ENCODE measurements around the gene PDCD6IP.

Gene PDCD6IP

GRCh38 chr3:33858131-33858530 is 59.7 kb downstream of the PDCD6IP start:
- no peaks in the 10 kb centered on the region for H3K9me3 ChIP-seq (ENCODE audit: low read length)
- no peak overlapping the region for H3K27ac ChIP-seq (ENCODE audit: low read depth, low read length)
- no peak overlapping the region for H3K4me3 ChIP-seq (ENCODE audit: low read depth in 1 of 2, low read length in 2 of 2)
- no peak overlapping the region for H3K9ac ChIP-seq (ENCODE audit: low read length)
- no peaks in the 10 kb centered on the region for H3K4me1 ChIP-seq (ENCODE audit: insufficient read depth, low read length)
- H3K27me3 ChIP-seq (ENCODE audit: control insufficient read depth in 1 of 2, insufficient read depth in 2 of 2, low read length in 2 of 2) = no peaks in the 10 kb centered on the region
- peaks cover 6% of the 10 kb centered on the region for H3K36me3 ChIP-seq (ENCODE audit: insufficient read depth, low read length)

DNA sequence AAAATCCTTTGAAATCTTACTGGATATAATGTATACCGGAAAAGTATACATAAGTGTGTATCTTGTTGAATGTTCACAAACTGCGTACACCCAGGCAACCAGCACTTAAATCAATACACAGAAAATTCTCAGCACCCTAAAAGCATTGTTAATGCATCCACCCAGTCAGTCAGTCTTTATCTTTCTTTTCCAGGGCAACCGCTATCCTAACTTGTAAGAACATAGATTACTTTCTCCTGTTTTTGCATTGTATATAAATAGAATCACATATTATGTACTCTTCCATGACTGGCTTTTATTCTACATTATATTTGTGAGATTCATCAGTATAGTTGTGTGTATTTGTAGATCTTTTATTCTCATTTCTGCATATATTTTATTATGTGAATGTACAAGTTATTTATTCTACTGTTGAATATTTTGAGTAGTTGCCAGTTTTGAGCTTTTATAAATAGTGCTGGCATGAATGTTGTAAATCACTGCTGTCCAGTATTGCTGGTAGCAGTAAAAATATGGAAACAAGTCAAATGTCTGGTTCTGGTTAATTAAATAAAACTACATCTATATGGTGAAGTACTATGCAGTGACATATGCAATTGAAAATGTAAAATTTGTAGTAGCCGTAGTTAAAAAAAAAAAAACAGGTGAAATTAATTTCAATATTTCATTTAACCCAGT is 62.1 kb downstream of the PDCD6IP start:
- Histone ChIP-seq H3K4me3 (ENCODE audit: low read depth in 1 of 2, low read length in 2 of 2) (no peak overlapping the region), H3K36me3 (ENCODE audit: insufficient read depth, low read length) (peaks cover 9% of the 10 kb centered on the region), H3K27me3 (ENCODE audit: control insufficient read depth in 1 of 2, insufficient read depth in 2 of 2, low read length in 2 of 2) (no peaks in the 10 kb centered on the region), H3K27ac (ENCODE audit: low read depth, low read length) (no peak overlapping the region), H3K9me3 (ENCODE audit: low read length) (no peaks in the 10 kb centered on the region), H3K9ac (ENCODE audit: low read length) (no peak overlapping the region), H3K4me1 (ENCODE audit: insufficient read depth, low read length) (no peaks in the 10 kb centered on the region)

GRCh38 chr3:33865133-33865532 is 66.7 kb downstream of the PDCD6IP start:
- Histone ChIP-seq H3K27ac (ENCODE audit: low read depth, low read length) (no peak overlapping the region), H3K4me3 (ENCODE audit: low read depth in 1 of 2, low read length in 2 of 2) (no peak overlapping the region), H3K9me3 (ENCODE audit: low read length) (no peaks in the 10 kb centered on the region), H3K36me3 (ENCODE audit: insufficient read depth, low read length) (peaks cover 12% of the 10 kb centered on the region), H3K4me1 (ENCODE audit: insufficient read depth, low read length) (no peaks in the 10 kb centered on the region), H3K27me3 (ENCODE audit: control insufficient read depth in 1 of 2, insufficient read depth in 2 of 2, low read length in 2 of 2) (no peaks in the 10 kb centered on the region), H3K9ac (ENCODE audit: low read length) (no peak overlapping the region)

- no peaks in the 10 kb centered on the region for H3K27me3 ChIP-seq (ENCODE audit: control insufficient read depth in 1 of 2, insufficient read depth in 2 of 2, low read length in 2 of 2)
- no peak overlapping the region for H3K27ac ChIP-seq (ENCODE audit: low read depth, low read length)
- no peaks in the 10 kb centered on the region for H3K9me3 ChIP-seq (ENCODE audit: low read length)
- no peak overlapping the region for H3K4me3 ChIP-seq (ENCODE audit: low read depth in 1 of 2, low read length in 2 of 2)
- no peak overlapping the region for H3K9ac ChIP-seq (ENCODE audit: low read length)
- no peaks in the 10 kb centered on the region for H3K4me1 ChIP-seq (ENCODE audit: insufficient read depth, low read length)
- peaks cover 12% of the 10 kb centered on the region for H3K36me3 ChIP-seq (ENCODE audit: insufficient read depth, low read length)
These were observed 69.9 kb downstream of the PDCD6IP start for GRCh38 chr3:33868309-33868708.

DNA sequence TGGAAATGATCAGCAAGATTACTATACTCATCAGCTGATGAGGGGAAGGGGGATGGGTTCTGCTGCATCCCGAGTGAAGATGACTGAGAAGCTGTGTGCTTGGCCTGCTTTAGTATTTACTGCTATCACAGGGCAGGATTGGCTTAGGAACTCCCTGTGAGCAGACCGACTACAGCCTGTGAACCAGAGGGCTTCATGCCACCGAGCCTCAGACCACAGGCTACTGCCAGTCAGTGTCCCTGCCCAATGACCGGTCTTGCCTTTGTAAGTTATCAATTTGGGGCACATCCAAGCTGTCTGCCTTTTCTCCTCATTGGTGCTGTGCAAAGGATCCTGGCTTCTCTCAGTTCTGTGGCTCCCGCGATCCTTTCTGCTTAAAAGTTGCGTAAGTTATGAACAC is 71.5 kb downstream of the PDCD6IP start:
- Histone ChIP-seq H3K9me3 (ENCODE audit: low read length) (no peaks in the 10 kb centered on the region), H3K4me1 (ENCODE audit: insufficient read depth, low read length) (no peaks in the 10 kb centered on the region), H3K9ac (ENCODE audit: low read length) (no peak overlapping the region), H3K27ac (ENCODE audit: low read depth, low read length) (no peak overlapping the region), H3K36me3 (ENCODE audit: insufficient read depth, low read length) (peaks cover 4% of the 10 kb centered on the region), H3K4me3 (ENCODE audit: low read depth in 1 of 2, low read length in 2 of 2) (no peak overlapping the region), H3K27me3 (ENCODE audit: control insufficient read depth in 1 of 2, insufficient read depth in 2 of 2, low read length in 2 of 2) (no peaks in the 10 kb centered on the region)

DNA sequence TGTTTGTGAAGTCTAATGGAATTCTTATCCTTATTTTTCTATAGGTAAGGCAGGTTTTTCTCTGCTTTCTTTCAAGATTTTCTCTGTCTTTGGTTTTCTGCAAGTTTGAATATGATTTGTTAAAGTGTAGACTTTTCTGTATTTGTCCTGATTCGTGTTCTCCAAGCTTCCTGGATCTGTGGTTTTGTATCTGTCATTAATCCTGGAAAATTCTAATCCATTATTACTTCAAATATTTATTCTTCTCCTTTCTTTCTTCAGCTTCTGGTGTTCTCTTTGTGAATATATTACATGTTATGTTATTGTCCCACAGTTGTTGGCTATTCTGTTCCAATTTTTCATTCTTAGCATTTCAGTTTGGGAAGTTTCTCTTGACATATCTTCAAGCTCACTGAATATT is 76.4 kb downstream of the PDCD6IP start:
- no peaks in the 10 kb centered on the region for H3K36me3 ChIP-seq (ENCODE audit: insufficient read depth, low read length)
- no peak overlapping the region for H3K9ac ChIP-seq (ENCODE audit: low read length)
- no peaks in the 10 kb centered on the region for H3K4me1 ChIP-seq (ENCODE audit: insufficient read depth, low read length)
- no peak overlapping the region for H3K4me3 ChIP-seq (ENCODE audit: low read depth in 1 of 2, low read length in 2 of 2)
- no peaks in the 10 kb centered on the region for H3K27me3 ChIP-seq (ENCODE audit: control insufficient read depth in 1 of 2, insufficient read depth in 2 of 2, low read length in 2 of 2)
- H3K9me3 ChIP-seq (ENCODE audit: low read length) = no peaks in the 10 kb centered on the region
- H3K27ac ChIP-seq (ENCODE audit: low read depth, low read length) = no peak overlapping the region

GRCh38 chr3:33875680-33876079 is 77.2 kb downstream of the PDCD6IP start:
- Histone ChIP-seq H3K27me3 (ENCODE audit: control insufficient read depth in 1 of 2, insufficient read depth in 2 of 2, low read length in 2 of 2) (no peaks in the 10 kb centered on the region), H3K4me1 (ENCODE audit: insufficient read depth, low read length) (no peaks in the 10 kb centered on the region), H3K4me3 (ENCODE audit: low read depth in 1 of 2, low read length in 2 of 2) (no peak overlapping the region), H3K36me3 (ENCODE audit: insufficient read depth, low read length) (no peaks in the 10 kb centered on the region), H3K27ac (ENCODE audit: low read depth, low read length) (no peak overlapping the region), H3K9me3 (ENCODE audit: low read length) (no peaks in the 10 kb centered on the region), H3K9ac (ENCODE audit: low read length) (no peak overlapping the region)

DNA sequence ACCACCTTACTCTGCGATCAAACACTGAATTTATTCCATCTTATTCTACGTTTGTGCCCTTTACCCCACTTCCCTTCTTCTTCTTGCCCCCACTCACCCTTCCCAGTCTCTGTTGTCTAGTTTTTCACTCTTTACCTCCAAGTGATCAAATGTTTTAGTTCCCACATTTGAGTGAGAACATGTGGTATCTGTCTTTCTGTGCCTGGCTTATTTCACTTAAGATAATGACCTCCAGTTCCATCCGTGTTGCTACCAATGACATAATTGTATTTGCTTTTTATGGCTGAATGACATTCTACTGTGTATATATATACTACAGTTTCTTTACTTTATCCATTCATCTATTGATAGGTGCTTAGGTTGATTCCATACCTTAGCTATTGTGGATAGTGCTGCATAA is 78.8 kb downstream of the PDCD6IP start:
- no peaks in the 10 kb centered on the region for H3K4me1 ChIP-seq (ENCODE audit: insufficient read depth, low read length)
- no peaks in the 10 kb centered on the region for H3K36me3 ChIP-seq (ENCODE audit: insufficient read depth, low read length)
- H3K9ac ChIP-seq (ENCODE audit: low read length) = no peak overlapping the region
- H3K27me3 ChIP-seq (ENCODE audit: control insufficient read depth in 1 of 2, insufficient read depth in 2 of 2, low read length in 2 of 2) = no peaks in the 10 kb centered on the region
- H3K9me3 ChIP-seq (ENCODE audit: low read length) = no peaks in the 10 kb centered on the region
- no peak overlapping the region for H3K27ac ChIP-seq (ENCODE audit: low read depth, low read length)
- no peak overlapping the region for H3K4me3 ChIP-seq (ENCODE audit: low read depth in 1 of 2, low read length in 2 of 2)

DNA sequence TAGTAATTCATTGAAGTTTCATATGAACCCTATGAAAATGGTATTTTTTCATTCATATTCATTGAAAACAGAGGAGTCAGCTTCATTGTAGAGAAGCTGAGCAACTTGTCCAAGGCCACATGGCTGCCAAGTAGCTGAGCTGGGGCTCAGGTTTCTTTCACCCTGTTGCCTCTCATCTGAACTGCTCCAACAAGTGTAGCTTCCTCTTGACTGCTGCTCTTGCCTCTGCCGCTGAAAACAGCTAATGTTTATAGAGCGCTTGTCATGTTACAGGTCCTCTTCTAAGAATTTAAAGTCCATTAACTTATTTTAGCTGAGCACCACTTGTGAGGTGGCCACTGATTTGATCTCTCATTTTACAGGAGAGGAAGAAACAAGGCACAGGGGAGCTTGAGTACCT is 81.1 kb downstream of the PDCD6IP start:
- Histone ChIP-seq H3K27me3 (ENCODE audit: control insufficient read depth in 1 of 2, insufficient read depth in 2 of 2, low read length in 2 of 2) (no peaks in the 10 kb centered on the region), H3K9me3 (ENCODE audit: low read length) (no peaks in the 10 kb centered on the region), H3K36me3 (ENCODE audit: insufficient read depth, low read length) (no peaks in the 10 kb centered on the region), H3K9ac (ENCODE audit: low read length) (no peak overlapping the region), H3K4me3 (ENCODE audit: low read depth in 1 of 2, low read length in 2 of 2) (no peak overlapping the region), H3K27ac (ENCODE audit: low read depth, low read length) (no peak overlapping the region), H3K4me1 (ENCODE audit: insufficient read depth, low read length) (peaks cover 9% of the 10 kb centered on the region)

- H3K27me3 ChIP-seq (ENCODE audit: control insufficient read depth in 1 of 2, insufficient read depth in 2 of 2, low read length in 2 of 2) = no peaks in the 10 kb centered on the region
- peaks cover 9% of the 10 kb centered on the region for H3K4me1 ChIP-seq (ENCODE audit: insufficient read depth, low read length)
- no peak overlapping the region for H3K27ac ChIP-seq (ENCODE audit: low read depth, low read length)
- no peak overlapping the region for H3K4me3 ChIP-seq (ENCODE audit: low read depth in 1 of 2, low read length in 2 of 2)
- no peaks in the 10 kb centered on the region for H3K36me3 ChIP-seq (ENCODE audit: insufficient read depth, low read length)
- no peaks in the 10 kb centered on the region for H3K9me3 ChIP-seq (ENCODE audit: low read length)
- H3K9ac ChIP-seq (ENCODE audit: low read length) = no peak overlapping the region
These were observed 83.0 kb downstream of the PDCD6IP start for GRCh38 chr3:33881156-33882064.

DNA sequence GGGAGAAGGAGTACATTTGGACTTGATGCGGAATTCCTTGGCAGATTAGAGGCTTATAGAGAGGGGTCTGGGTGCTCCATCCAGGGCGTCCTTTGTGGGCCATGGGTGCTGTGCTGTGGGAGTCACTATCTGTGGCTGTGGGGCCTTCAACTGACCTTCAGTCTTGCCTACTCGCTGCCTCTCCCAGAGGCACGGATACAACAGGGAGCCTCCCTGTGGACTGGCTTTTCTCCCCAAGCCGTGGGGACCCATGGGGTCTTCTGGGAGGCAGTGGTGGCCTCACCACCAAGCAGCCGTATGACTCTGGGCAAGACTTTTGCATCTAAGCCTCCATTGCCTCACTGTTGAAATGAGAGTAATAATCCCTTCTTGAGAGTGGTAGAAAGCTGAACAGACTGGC is 83.9 kb downstream of the PDCD6IP start:
- peaks cover 9% of the 10 kb centered on the region for H3K4me1 ChIP-seq (ENCODE audit: insufficient read depth, low read length)
- H3K36me3 ChIP-seq (ENCODE audit: insufficient read depth, low read length) = no peaks in the 10 kb centered on the region
- no peaks in the 10 kb centered on the region for H3K27me3 ChIP-seq (ENCODE audit: control insufficient read depth in 1 of 2, insufficient read depth in 2 of 2, low read length in 2 of 2)
- no peaks in the 10 kb centered on the region for H3K9me3 ChIP-seq (ENCODE audit: low read length)
- no peak overlapping the region for H3K4me3 ChIP-seq (ENCODE audit: low read depth in 1 of 2, low read length in 2 of 2)
- H3K27ac ChIP-seq (ENCODE audit: low read depth, low read length) = no peak overlapping the region
- H3K9ac ChIP-seq (ENCODE audit: low read length) = no peak overlapping the region
